CD14-positive monocyte (primary cell): ENCODE data around the gene TTC19. TPM values are rescaled to one million over a fixed set of nuclear protein-coding genes. Genes with fewer than 3 reads are reported as not detected.

Experiments
- DNase-seq, 3 donors: peaks; one replicate each; pipeline ENCODE4 v3.0.0-alpha.2; 2011 to 2022
- H2AFZ ChIP-seq: 2 replicates; pipeline ENCODE4 v1.6.0; 2012; ENCODE audit warnings: mild to moderate bottlenecking, low read depth, low read length, inconsistent platforms; ENCODE audit not compliant: insufficient read depth, poor library complexity, severe bottlenecking
- H3K27ac ChIP-seq, 2 donors: 1 replicate in 1 of 2; 2 replicates in 1 of 2; pipeline ENCODE4 v1.5.1; 2012 to 2013; ENCODE audit warnings: low read length in 2 of 2, control low read depth in 1 of 2, inconsistent platforms in 1 of 2, low read depth in 1 of 2, mild to moderate bottlenecking in 1 of 2
- H3K27me3 ChIP-seq, 2 donors: one replicate each; pipeline versions ENCODE4 v1.6.0 to v1.6.1; 2011 to 2013; ENCODE audit warnings: low read length in 2 of 2; ENCODE audit not compliant: control insufficient read depth in 2 of 2, insufficient read depth in 2 of 2
- H3K36me3 ChIP-seq, 2 donors: replicated peaks in 1 of 2; 1 replicate in 1 of 2; 2 replicates in 1 of 2; pipeline versions ENCODE4 v1.5.1 to v1.6.1; 2012 to 2013; ENCODE audit warnings: low read length in 2 of 2, control low read depth in 1 of 2, inconsistent platforms in 1 of 2, mild to moderate bottlenecking in 1 of 2; ENCODE audit not compliant: insufficient read depth in 2 of 2, control insufficient read depth in 1 of 2
- H3K4me1 ChIP-seq, 2 donors: 1 replicate in 1 of 2; 2 replicates in 1 of 2; pipeline versions ENCODE4 v1.5.1 to v1.6.1; 2012 to 2013; ENCODE audit warnings: low read length in 2 of 2, control low read depth in 1 of 2, inconsistent platforms in 1 of 2, mild to moderate bottlenecking in 1 of 2, moderate library complexity in 1 of 2; ENCODE audit not compliant: insufficient read depth in 2 of 2, control insufficient read depth in 1 of 2
- H3K4me2 ChIP-seq: replicated peaks from 2 replicates; pipeline ENCODE3; 2012; ENCODE audit warnings: low read length, moderate library complexity, mild to moderate bottlenecking; ENCODE audit not compliant: poor library complexity, severe bottlenecking; ENCODE audit errors: extremely low read depth
- H3K4me3 ChIP-seq, 3 experiments: fragments of 200-600 bp in 1 of 3; sonication (generic) in 1 of 3; replicated peaks in 1 of 3; 1 replicate in 2 of 3; 2 replicates in 1 of 3; pipeline ENCODE4 v1.5.1; 2011 to 2013; ENCODE audit warnings: low read length in 3 of 3, mild to moderate bottlenecking in 3 of 3, control low read depth in 2 of 3, low read depth in 2 of 3, inconsistent platforms in 1 of 3, moderate library complexity in 1 of 3
- H3K79me2 ChIP-seq: 2 replicates; pipeline ENCODE4 v1.6.0; 2012; ENCODE audit warnings: mild to moderate bottlenecking, control low read depth, inconsistent platforms, low read length, moderate library complexity; ENCODE audit not compliant: insufficient read depth
- H3K9ac ChIP-seq: 2 replicates; pipeline ENCODE4 v1.6.0; 2017; ENCODE audit warnings: low read length, mild to moderate bottlenecking; ENCODE audit not compliant: insufficient read depth, poor library complexity, severe bottlenecking
- H3K9me3 ChIP-seq, 2 donors: replicated peaks in 1 of 2; 1 replicate in 1 of 2; 2 replicates in 1 of 2; pipeline versions ENCODE4 v1.5.1 to v1.6.1; 2012 to 2013; ENCODE audit warnings: low read length in 2 of 2, control low read depth in 1 of 2; ENCODE audit not compliant: control insufficient read depth in 1 of 2, insufficient read depth in 1 of 2
- H4K20me1 ChIP-seq: 2 replicates; pipeline ENCODE4 v1.6.0; 2012; ENCODE audit warnings: mild to moderate bottlenecking, low read length, control low read depth, moderate library complexity; ENCODE audit not compliant: insufficient read depth
- H3K27ac Mint-ChIP-seq, 7 donors: one replicate each; pipeline ENCODE4 v1.8.0; 2020; ENCODE audit warnings: mild to moderate bottlenecking in 7 of 7, mixed read lengths in 7 of 7, moderate library complexity in 6 of 7, inconsistent platforms in 2 of 7
- H3K27me3 Mint-ChIP-seq, 3 donors: one replicate each; pipeline ENCODE4 v1.8.0; 2021 to 2022; ENCODE audit warnings: low read depth in 3 of 3, mild to moderate bottlenecking in 3 of 3, mixed read lengths in 3 of 3, moderate library complexity in 3 of 3, inconsistent platforms in 1 of 3
- H3K36me3 Mint-ChIP-seq, 2 donors: one replicate each; pipeline ENCODE4 v1.8.0; 2020; ENCODE audit warnings: mixed read lengths in 2 of 2, inconsistent platforms in 1 of 2, mild to moderate bottlenecking in 1 of 2
- H3K4me1 Mint-ChIP-seq: one replicate; pipeline ENCODE4 v1.8.0; 2020; ENCODE audit warnings: mild to moderate bottlenecking, mixed read lengths
- H3K4me3 Mint-ChIP-seq, 2 donors: one replicate each; pipeline ENCODE4 v1.8.0; 2020; ENCODE audit warnings: mild to moderate bottlenecking in 2 of 2, mixed read lengths in 2 of 2, moderate library complexity in 1 of 2
- H3K9me3 Mint-ChIP-seq, 7 donors: one replicate each; pipeline ENCODE4 v1.8.0; 2020 to 2022; ENCODE audit warnings: mixed read lengths in 7 of 7, mild to moderate bottlenecking in 6 of 7, moderate library complexity in 6 of 7, inconsistent platforms in 2 of 7
- CTCF ChIP-seq: fragments of 200-600 bp; IDR thresholded peaks from one replicate; pipeline ENCODE4 v1.8.0; 2022; ENCODE audit warnings: antibody characterized with exemption, mild to moderate bottlenecking
- WGBS: methylation state at CpG from one replicate; pipeline ENCODE4 v1.1.5; 2013; ENCODE audit warnings: missing lambda C conversion rate; ENCODE audit not compliant: insufficient coverage; 5-methylcytosine and 5-hydroxymethylcytosine counted together
- intact Hi-C, 2 donors: fragments of 100-400 bp; cut with micrococcal nuclease; formaldehyde crosslinking; loops; one replicate each; pipeline versions ENCODE4 v1.15.0 to v1.15.1; 2023
- polyA plus RNA-seq, 3 donors: library from polyadenylated mRNA; depleted of rRNA in 1 of 3; unstranded in 2 of 3; stranded (reverse) in 1 of 3; fragments of 300-500 nt in 2 of 3; fragments of >200 nt in 1 of 3; fragmentation: Illumina TruSeq in 2 of 3; gene quantifications; 1 replicate in 2 of 3; 2 replicates in 1 of 3; pipeline ENCODE4 v1.2.3, GENCODE V29; 2012 to 2021

TTC19 gene
- polyA plus RNA-seq, 3 donors: 7.6 to 22.2 (median 20.6) TPM

- H3K4me1 ChIP-seq: peaks cover 38 to 44% of the 10 kb centered on the region in 2 donors
- H3K4me2 ChIP-seq: no peak overlapping the region
- no peaks in the 10 kb centered on the region for H3K27me3 ChIP-seq
- Mint-ChIP-seq H3K36me3 (peaks cover 20 to 24% of the 10 kb centered on the region in 2 donors), H3K27ac (peak overlapping the region in 1 of 7 donors; percentile 2), H3K4me3 (no peak overlapping the region), H3K9me3 (no peaks in the 10 kb centered on the region), H3K27me3 (peaks cover 0 to 5% (median 0%) of the 10 kb centered on the region in 3 donors), H3K4me1 (peaks cover 50% of the 10 kb centered on the region)
- whole genome bisulfite sequencing: 96% methylated on average over 8 of the region's 8 CpGs
- no peak overlapping the region for H3K27ac ChIP-seq
- DNase-seq: no peak
- intact Hi-C loops: no loop called here
- TF ChIP-seq CTCF: no peak
- H4K20me1 ChIP-seq: no peaks in the 10 kb centered on the region
- H2AFZ ChIP-seq: no peak overlapping the region
- H3K36me3 ChIP-seq: peaks cover 1 to 11% of the 10 kb centered on the region in 2 donors
- no peaks in the 10 kb centered on the region for H3K9me3 ChIP-seq
- H3K79me2 ChIP-seq: peaks cover 12% of the 10 kb centered on the region
- no peak overlapping the region for H3K4me3 ChIP-seq
- H3K9ac ChIP-seq: no peak overlapping the region
Observed at GRCh38 chr17:15969463-15969862, 30.2 kb upstream of the TTC19 start.

GRCh38 chr17:15970500-15970899 lies 29.1 kb upstream of the TTC19 start:
- Histone ChIP-seq H3K79me2 (peaks cover 8% of the 10 kb centered on the region), H3K4me1 (peaks cover 37 to 40% of the 10 kb centered on the region in 2 donors), H3K9ac (no peak overlapping the region), H2AFZ (no peak overlapping the region), H3K36me3 (peaks cover 12 to 21% of the 10 kb centered on the region in 2 donors), H3K9me3 (no peaks in the 10 kb centered on the region), H3K4me3 (no peak overlapping the region), H4K20me1 (no peaks in the 10 kb centered on the region), H3K27ac (peak overlapping the region in 1 of 2 donors; percentile 36), H3K27me3 (no peaks in the 10 kb centered on the region), H3K4me2 (no peak overlapping the region)
- Mint-ChIP-seq H3K27me3 (peaks cover 0 to 5% (median 0%) of the 10 kb centered on the region in 3 donors), H3K4me1 (peaks cover 44% of the 10 kb centered on the region), H3K4me3 (no peak overlapping the region), H3K36me3 (peaks cover 31 to 35% of the 10 kb centered on the region in 2 donors), H3K27ac (peak overlapping the region in 1 of 7 donors; percentile 74), H3K9me3 (no peaks in the 10 kb centered on the region)
- no peak for TF ChIP-seq CTCF
- intact Hi-C loops: no loop called here
- DNase-seq: no peak
- no CpG with 5 or more reads among the region's 2 CpGs for WGBS
